Measurements from ENCODE around the gene CFAP77.
"Not testable (repeated sequence)": the region's sequence is repeated elsewhere in the genome, so short reads cannot be mapped to it uniquely, and the experiment has no call there.

Gene CFAP77

GRCh38 chr9:132372177-132373095, 37.6 kb upstream of the CFAP77 start:
- no peak for DNase-seq (ENCODE audit: extremely low read depth, low read depth)
- TF ChIP-seq, protein P1, sequence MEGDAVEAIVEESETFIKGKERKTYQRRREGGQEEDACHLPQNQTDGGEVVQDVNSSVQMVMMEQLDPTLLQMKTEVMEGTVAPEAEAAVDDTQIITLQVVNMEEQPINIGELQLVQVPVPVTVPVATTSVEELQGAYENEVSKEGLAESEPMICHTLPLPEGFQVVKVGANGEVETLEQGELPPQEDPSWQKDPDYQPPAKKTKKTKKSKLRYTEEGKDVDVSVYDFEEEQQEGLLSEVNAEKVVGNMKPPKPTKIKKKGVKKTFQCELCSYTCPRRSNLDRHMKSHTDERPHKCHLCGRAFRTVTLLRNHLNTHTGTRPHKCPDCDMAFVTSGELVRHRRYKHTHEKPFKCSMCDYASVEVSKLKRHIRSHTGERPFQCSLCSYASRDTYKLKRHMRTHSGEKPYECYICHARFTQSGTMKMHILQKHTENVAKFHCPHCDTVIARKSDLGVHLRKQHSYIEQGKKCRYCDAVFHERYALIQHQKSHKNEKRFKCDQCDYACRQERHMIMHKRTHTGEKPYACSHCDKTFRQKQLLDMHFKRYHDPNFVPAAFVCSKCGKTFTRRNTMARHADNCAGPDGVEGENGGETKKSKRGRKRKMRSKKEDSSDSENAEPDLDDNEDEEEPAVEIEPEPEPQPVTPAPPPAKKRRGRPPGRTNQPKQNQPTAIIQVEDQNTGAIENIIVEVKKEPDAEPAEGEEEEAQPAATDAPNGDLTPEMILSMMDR (IDR thresholded peaks at IDR 0.05; ENCODE audit: low read depth, low read length) = no peak

DNA sequence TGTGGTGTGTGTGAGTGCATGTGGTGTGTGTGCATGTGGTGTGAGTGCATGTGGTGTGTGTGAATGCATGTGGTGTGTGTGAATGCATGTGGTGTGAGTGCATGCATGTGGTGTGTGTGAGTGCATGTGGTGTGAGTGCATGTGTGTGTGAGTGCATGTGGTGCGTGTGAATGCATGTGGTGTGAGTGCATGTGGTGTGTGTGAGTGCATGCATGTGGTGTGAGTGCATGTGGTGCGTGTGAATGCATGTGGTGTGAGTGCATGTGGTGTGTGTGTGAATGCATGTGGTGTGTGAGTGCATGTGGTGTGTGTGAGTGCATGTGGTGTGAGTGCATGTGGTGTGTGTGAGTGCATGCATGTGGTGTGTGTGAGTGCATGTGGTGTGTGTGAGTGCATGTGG, 32.2 kb upstream of the CFAP77 start:
- not testable (repeated sequence) for DNase-seq (ENCODE audit: extremely low read depth, low read depth)

GRCh38 chr9:132378416-132378815, 31.6 kb upstream of the CFAP77 start:
- not testable (repeated sequence) for DNase-seq (ENCODE audit: extremely low read depth, low read depth)

DNA sequence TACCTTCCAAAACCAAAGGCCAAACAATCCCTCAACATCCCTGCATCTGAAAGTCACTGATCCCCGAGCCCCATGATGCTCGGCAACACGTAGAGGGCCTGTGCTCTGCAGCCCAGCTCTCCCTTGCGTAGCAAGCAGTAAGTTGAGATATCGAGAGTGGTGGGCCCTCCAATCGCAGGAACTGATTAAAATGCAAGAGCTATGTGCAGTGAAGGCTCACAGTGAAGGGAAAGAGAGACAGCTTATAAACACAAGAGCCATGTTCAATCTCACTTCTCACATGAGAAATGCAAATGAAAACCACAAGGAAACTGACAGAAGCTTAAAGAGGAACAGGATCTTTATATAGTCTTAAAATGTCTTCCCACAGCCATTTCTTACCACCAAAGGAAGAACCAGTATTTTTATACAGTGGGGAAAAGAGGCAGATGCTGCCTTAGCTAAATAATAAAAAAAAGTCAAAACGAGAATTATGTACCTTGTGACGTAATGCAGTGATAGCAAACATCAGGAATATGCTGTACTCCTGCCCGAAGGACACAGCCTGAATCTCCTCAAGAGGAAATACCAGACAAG, 28.0 kb upstream of the CFAP77 start:
- TF ChIP-seq, protein P1 (IDR thresholded peaks at IDR 0.05; ENCODE audit: low read depth, low read length) = no peak
- DNase-seq (ENCODE audit: extremely low read depth, low read depth) = no peak

DNA sequence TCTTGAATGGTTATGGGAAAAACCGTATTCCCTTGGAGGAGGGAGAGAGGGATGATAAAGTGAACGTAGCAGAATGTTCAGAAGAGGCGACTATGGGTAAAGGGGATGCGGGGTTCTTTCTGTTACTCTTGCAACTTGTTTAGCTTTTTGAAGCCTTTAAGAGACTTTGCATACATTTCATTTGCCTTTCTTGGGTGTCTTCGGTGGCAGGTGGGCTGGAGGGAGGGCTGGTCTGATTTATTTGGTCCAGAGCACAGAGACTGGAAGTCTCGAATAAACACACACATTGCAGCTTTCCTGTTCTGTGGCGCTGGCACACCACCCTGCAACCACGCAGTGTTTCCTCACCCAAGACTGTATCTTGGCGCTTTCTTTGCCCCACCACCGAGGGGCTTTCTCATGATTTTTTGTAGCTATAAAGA, 26.5 kb upstream of the CFAP77 start:
- TF ChIP-seq, protein P1 (IDR thresholded peaks at IDR 0.05; ENCODE audit: low read depth, low read length) = no peak
- DNase-seq (ENCODE audit: extremely low read depth, low read depth) = no peak

DNA sequence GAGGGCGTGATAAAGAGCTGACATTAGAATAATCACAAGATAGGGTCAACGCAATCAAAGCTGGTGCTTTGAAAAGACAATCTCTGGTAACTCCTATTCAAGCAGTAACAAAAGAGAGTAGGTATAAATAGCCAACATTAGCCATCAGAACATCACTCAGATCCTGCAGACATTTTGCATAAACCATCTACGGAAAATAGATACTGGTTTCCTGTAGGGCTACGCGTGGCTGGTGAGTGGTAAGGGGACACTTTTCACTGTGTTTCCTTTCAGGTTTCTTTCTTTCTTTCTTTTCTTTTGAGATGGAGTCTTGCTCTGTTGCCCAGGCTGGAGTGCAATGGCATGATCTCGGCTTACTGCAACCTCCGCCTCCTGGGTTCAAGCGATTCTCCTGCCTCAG, 25.6 kb upstream of the CFAP77 start:
- TF ChIP-seq, protein P1 (IDR thresholded peaks at IDR 0.05; ENCODE audit: low read depth, low read length) = no peak

GRCh38 chr9:132387133-132387532, 22.9 kb upstream of the CFAP77 start:
- DNase-seq (ENCODE audit: extremely low read depth, low read depth) = no peak
- TF ChIP-seq, protein P1 (IDR thresholded peaks at IDR 0.05; ENCODE audit: low read depth, low read length) = no peak

More for the DNA sequence above, 25.6 kb upstream of the CFAP77 start:
- no peak for DNase-seq (ENCODE audit: extremely low read depth, low read depth)

DNA sequence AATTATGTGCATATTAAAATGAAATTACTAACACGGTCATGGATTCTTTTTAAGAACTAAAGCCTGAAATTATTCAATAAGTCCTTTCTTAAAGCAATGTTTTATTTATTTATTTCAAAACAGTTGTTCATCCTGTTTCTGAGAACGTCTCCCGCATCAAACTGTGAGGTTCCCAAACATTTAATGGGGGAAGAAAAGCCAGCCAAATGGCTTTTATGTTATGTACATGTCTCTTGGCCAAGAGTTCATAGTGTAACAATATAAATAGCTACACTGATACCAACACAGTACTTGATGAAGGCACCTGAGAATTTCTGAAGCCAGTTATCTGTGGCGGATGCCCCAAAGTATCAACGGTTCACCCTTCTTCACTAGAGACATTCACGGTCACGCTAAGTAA, 19.0 kb upstream of the CFAP77 start:
- TF ChIP-seq, protein P1 (IDR thresholded peaks at IDR 0.05; ENCODE audit: low read depth, low read length) = no peak
- no peak for DNase-seq (ENCODE audit: extremely low read depth, low read depth)
